Endothelial cell of umbilical vein (primary cell): ENCODE data around the gene JDP2. TPM values are rescaled to one million over a fixed set of nuclear protein-coding genes. Genes with fewer than 3 reads are reported as not detected.

Experiments
- BruUV-seq: library from RNA; stranded (reverse); fragments of 400-500 nt; replicated peaks from 2 replicates; lab custom pipeline; 2021; lab: Mats Ljungman, UMichigan
- CTCF ChIA-PET: fragments of 300-600, 350-600 bp; sonication (Branson Sonifier 250); formaldehyde crosslinking; loops from one replicate; lab custom pipeline; 2021; ENCODE audit warnings: antibody characterized with exemption, inconsistent platforms; lab: Charles Lee
- POLR2A ChIA-PET: fragments of 300-600, 350-600 bp; sonication (Branson Sonifier 250); formaldehyde crosslinking; loops from one replicate; lab custom pipeline; 2021; ENCODE audit warnings: antibody characterized with exemption, inconsistent platforms; lab: Charles Lee
- DNase-seq: peaks from one replicate; pipeline ENCODE4 v3.0.0-alpha.2; 2011; ENCODE audit warnings: low read depth, low spot score
- FAIRE-seq: peaks from 2 replicates; lab custom pipeline; 2011; peaks lifted over from hg19 to GRCh38; lab: Jason Lieb, UNC
- H2AFZ ChIP-seq: 2 replicates; pipeline ENCODE4 v1.6.0; 2012; ENCODE audit warnings: low read depth, low read length, control low read depth, inconsistent platforms
- H3K27ac ChIP-seq: 2 replicates; pipeline ENCODE4 v1.5.1; 2011; ENCODE audit warnings: low read depth, mild to moderate bottlenecking, control low read depth, low read length, moderate library complexity; ENCODE audit not compliant: insufficient read depth
- H3K27me3 ChIP-seq, 2 experiments: 2 replicates each; pipeline versions ENCODE4 v1.6.0 to v1.6.1; 2011; ENCODE audit warnings: low read length in 2 of 2, mixed read lengths in 1 of 2; ENCODE audit not compliant: control insufficient read depth in 2 of 2, insufficient read depth in 2 of 2
- H3K36me3 ChIP-seq, 2 experiments: 2 replicates in 1 of 2; 3 replicates in 1 of 2; pipeline ENCODE4 v1.5.1; 2011; ENCODE audit warnings: low read length in 2 of 2, mild to moderate bottlenecking in 1 of 2, moderate library complexity in 1 of 2; ENCODE audit not compliant: control insufficient read depth in 2 of 2, insufficient read depth in 2 of 2; ENCODE audit errors: extremely low read depth in 1 of 2
- H3K4me1 ChIP-seq: 3 replicates; pipeline ENCODE4 v1.5.1; 2011; ENCODE audit warnings: mild to moderate bottlenecking, low read length; ENCODE audit not compliant: control insufficient read depth, insufficient read depth; ENCODE audit errors: extremely low read depth
- H3K4me2 ChIP-seq: 2 replicates; pipeline ENCODE4 v1.6.1; 2011; ENCODE audit warnings: low read length, control low read depth, mixed read lengths; ENCODE audit not compliant: insufficient read depth
- H3K4me3 ChIP-seq, 3 experiments: fragments of 200-600 bp in 1 of 3; sonication (generic), shearing (Covaris generic) in 1 of 3; replicated peaks in 1 of 3; 2 replicates each; pipeline ENCODE4 v1.5.1; 2011 to 2016; ENCODE audit warnings: control low read depth in 3 of 3, low read length in 3 of 3, mild to moderate bottlenecking in 2 of 3, inconsistent platforms in 1 of 3, low read depth in 1 of 3, moderate library complexity in 1 of 3; ENCODE audit not compliant: insufficient read depth in 1 of 3
- H3K79me2 ChIP-seq: 2 replicates; pipeline ENCODE4 v1.6.0; 2012; ENCODE audit warnings: low read length, inconsistent platforms; ENCODE audit not compliant: control insufficient read depth, insufficient read depth
- H3K9ac ChIP-seq: replicated peaks from 2 replicates; pipeline ENCODE3; 2011; ENCODE audit warnings: low read length, control low read depth; ENCODE audit not compliant: insufficient read depth; ENCODE audit errors: extremely low read depth
- H3K9me1 ChIP-seq: replicated peaks from 3 replicates; pipeline ENCODE4 v1.6.0; 2011; ENCODE audit warnings: mild to moderate bottlenecking, low read length; ENCODE audit not compliant: control insufficient read depth, insufficient read depth; ENCODE audit errors: extremely low read depth
- H3K9me3 ChIP-seq: replicated peaks from 2 replicates; pipeline ENCODE4 v1.5.1; 2012; ENCODE audit warnings: low read length, inconsistent platforms; ENCODE audit not compliant: control insufficient read depth, insufficient read depth
- H4K20me1 ChIP-seq: replicated peaks from 2 replicates; pipeline ENCODE3; 2011; ENCODE audit warnings: mild to moderate bottlenecking, low read length; ENCODE audit not compliant: control insufficient read depth, insufficient read depth; ENCODE audit errors: extremely low read depth
- CTCF ChIP-seq, 2 donors: IDR thresholded peaks; 1 replicate in 1 of 2; 2 replicates in 1 of 2; pipeline ENCODE4 v1.5.1; 2011; ENCODE audit warnings: low read length in 2 of 2, mild to moderate bottlenecking in 2 of 2, moderate library complexity in 2 of 2, control low read depth in 1 of 2, inconsistent platforms in 1 of 2, low read depth in 1 of 2; ENCODE audit not compliant: insufficient read depth in 1 of 2; ENCODE audit errors: extremely low read depth in 1 of 2
- EZH2 ChIP-seq: IDR thresholded peaks from 2 replicates; pipeline ENCODE4 v1.6.1; 2012; ENCODE audit warnings: borderline replicate concordance, low read depth, mild to moderate bottlenecking, moderate library complexity, low read length, inconsistent platforms; ENCODE audit not compliant: severe bottlenecking
- FOS ChIP-seq: IDR thresholded peaks from 2 replicates; pipeline ENCODE4 v1.6.1; 2011; ENCODE audit warnings: mild to moderate bottlenecking, low read length, moderate library complexity, borderline replicate concordance; ENCODE audit not compliant: insufficient read depth
- GATA2 ChIP-seq: IDR thresholded peaks from 2 replicates; pipeline ENCODE4 v1.7.0; 2011; ENCODE audit warnings: low read depth, mild to moderate bottlenecking, moderate library complexity, mixed read lengths, low read length; ENCODE audit not compliant: insufficient read length, insufficient read depth
- JUN ChIP-seq: IDR thresholded peaks from 2 replicates; pipeline ENCODE4 v1.6.1; 2011; ENCODE audit warnings: borderline replicate concordance, low read depth; ENCODE audit not compliant: insufficient read length, insufficient read depth
- MAX ChIP-seq: IDR thresholded peaks from 2 replicates; pipeline ENCODE4 v1.6.1; 2011; ENCODE audit not compliant: insufficient read depth, insufficient read length
- MYC ChIP-seq: IDR thresholded peaks from one replicate; pipeline ENCODE4 v1.6.1; 2011; ENCODE audit warnings: mild to moderate bottlenecking, low read depth, low read length
- POLR2A ChIP-seq: IDR thresholded peaks from 2 replicates; pipeline ENCODE4 v1.6.1; 2012; ENCODE audit warnings: low read depth, mild to moderate bottlenecking, control low read depth, low read length
- POLR2AphosphoS5 ChIP-seq: IDR thresholded peaks from 2 replicates; pipeline ENCODE4 v1.6.1; 2012; ENCODE audit warnings: low read depth, mild to moderate bottlenecking, control low read depth, low read length, moderate library complexity; ENCODE audit not compliant: insufficient read depth
- dilution Hi-C: fragments of 300-500 bp; cut with MboI; formaldehyde crosslinking; loops from one replicate; pipeline ENCODE4 v1.15.0; 2019; ENCODE audit warnings: low sequenced_read_pairs; ENCODE audit not compliant: extremely low pct_ligation_motif_present
- intact Hi-C: fragments of 100-400 bp; cut with micrococcal nuclease; formaldehyde crosslinking; loops from one replicate; pipeline ENCODE4 v1.10.0; 2022
- polyA plus RNA-seq, 4 experiments: library from polyadenylated mRNA; depleted of rRNA in 3 of 4; stranded (reverse) in 3 of 4; unstranded in 1 of 4; fragments of >200 nt; gene quantifications; 2 replicates each; pipeline versions ENCODE4 v1.2.1 to v1.2.3, GENCODE V29; 2011 to 2012; ENCODE audit warnings: missing spikeins in 1 of 4
- total RNA-seq: library from RNA; stranded (reverse); gene quantifications from 2 replicates; pipeline ENCODE4 v1.2.3, GENCODE V29; 2021

The JDP2 gene
- total and polyA plus RNA-seq, 2 donors (not counting 3 experiments of a cell fraction or from before 2014, with no cell fraction given), result 3.2 to 10.6 TPM

GRCh38 chr14:75393794-75394193 is 34.0 kb upstream of the JDP2 start:
- peaks cover 16 to 23% of the 10 kb centered on the region in 2 experiments for H3K27me3 ChIP-seq
- no peak for TF ChIP-seq JUN
- TF ChIP-seq FOS, result no peak
- CTCF ChIA-PET, result interaction anchor here (1.2 kb wide), 1 partner anchor 95 kb away, joined by 3 read pairs; no protein-coding TSS in a partner anchor
- no peaks in the 10 kb centered on the region for H3K36me3 ChIP-seq
- H3K9me3 ChIP-seq, result no peaks in the 10 kb centered on the region
- no peaks in the 10 kb centered on the region for H3K9me1 ChIP-seq
- BruUV-seq, result no TSS peak
- DNase-seq, result no peak
- no peak overlapping the region for H2AFZ ChIP-seq
- no peaks in the 10 kb centered on the region for H3K79me2 ChIP-seq
- intact Hi-C loops (no loop called here), dilution Hi-C loops (no loop called here)
- FAIRE-seq, result no peak
- H4K20me1 ChIP-seq, result no peaks in the 10 kb centered on the region
- H3K9ac ChIP-seq, result no peak overlapping the region
- no peak overlapping the region for H3K27ac ChIP-seq
- no peaks in the 10 kb centered on the region for H3K4me1 ChIP-seq
- no peak overlapping the region for H3K4me3 ChIP-seq
- POLR2A ChIA-PET, result no interaction called here
- no peak overlapping the region for H3K4me2 ChIP-seq

GRCh38 chr14:75395862-75396261 is 32.0 kb upstream of the JDP2 start:
- no peak for DNase-seq
- TF ChIP-seq FOS (no peak), MYC (no peak), EZH2 (no peak), POLR2A (no peak), JUN (no peak), MAX (no peak), POLR2AphosphoS5 (no peak), GATA2 (no peak), CTCF (IDR thresholded peaks at IDR 0.05; ENCODE audit: extremely low read depth in 1 of 2, insufficient read depth in 1 of 2, low read depth in 1 of 2, low read length in 2 of 2) (no peak)
- Histone ChIP-seq H3K9me1 (no peaks in the 10 kb centered on the region), H3K4me1 (no peaks in the 10 kb centered on the region), H4K20me1 (no peaks in the 10 kb centered on the region), H3K4me2 (no peak overlapping the region), H3K9ac (no peak overlapping the region), H3K36me3 (no peaks in the 10 kb centered on the region), H3K27me3 (peaks cover 8 to 24% of the 10 kb centered on the region in 2 experiments), H3K79me2 (no peaks in the 10 kb centered on the region), H2AFZ (no peak overlapping the region), H3K4me3 (no peak overlapping the region), H3K9me3 (no peaks in the 10 kb centered on the region), H3K27ac (no peak overlapping the region)
- dilution Hi-C loops, result no loop called here
- ChIA-PET POLR2A (no interaction called here), CTCF (no interaction called here)
- no TSS peak for BruUV-seq
- intact Hi-C loops, result no loop called here
- FAIRE-seq, result no peak
